H1 (cell line): ENCODE measurements around the gene SCNN1B. TPM values are rescaled to one million over a fixed set of nuclear protein-coding genes. Genes with fewer than 3 reads are reported as not detected.

Experiments
- CTCF ChIA-PET: fragments of 300-600 bp; sonication (Branson Sonifier 250); formaldehyde crosslinking; loops from one replicate; lab custom pipeline; 2021; ENCODE audit not compliant: partially characterized antibody; lab: Charles Lee
- POLR2A ChIA-PET: fragments of 300-600 bp; sonication (Branson Sonifier 250); formaldehyde crosslinking; loops from one replicate; lab custom pipeline; 2021; ENCODE audit warnings: inconsistent platforms; ENCODE audit not compliant: partially characterized antibody; lab: Charles Lee
- DNase-seq, 2 experiments: peaks; one replicate each; pipeline versions ENCODE4 v3.0.0 to v3.0.0-alpha.2; 2010 to 2022; ENCODE audit warnings: low spot score in 2 of 2, low read depth in 1 of 2, mixed read lengths in 1 of 2
- FAIRE-seq: peaks from 2 replicates; lab custom pipeline; 2011; peaks lifted over from hg19 to GRCh38; lab: Jason Lieb, UNC
- H2AFZ ChIP-seq: 2 replicates; pipeline ENCODE4 v1.8.1; 2012; ENCODE audit warnings: low read length, inconsistent platforms
- H2AK5ac ChIP-seq: 2 replicates; pipeline ENCODE4 v1.6.1; 2013; ENCODE audit warnings: low read depth, low read length
- H2BK120ac ChIP-seq: replicated peaks from 2 replicates; pipeline ENCODE3; 2013; ENCODE audit warnings: low read depth, low read length, inconsistent platforms
- H2BK12ac ChIP-seq: 2 replicates; pipeline ENCODE4 v1.6.1; 2013; ENCODE audit warnings: low read depth, low read length
- H2BK15ac ChIP-seq: 2 replicates; pipeline ENCODE4 v1.6.1; 2013; ENCODE audit warnings: low read length
- H2BK20ac ChIP-seq: 2 replicates; pipeline ENCODE4 v1.6.1; 2013; ENCODE audit warnings: low read length
- H2BK5ac ChIP-seq: 2 replicates; pipeline ENCODE4 v1.6.1; 2013; ENCODE audit warnings: low read depth, low read length
- H3K14ac ChIP-seq: 2 replicates; pipeline ENCODE4 v1.6.1; 2013; ENCODE audit warnings: inconsistent platforms; ENCODE audit not compliant: insufficient read length
- H3K18ac ChIP-seq: 2 replicates; pipeline ENCODE4 v1.6.1; 2013; ENCODE audit warnings: low read length; ENCODE audit errors: extremely low read depth
- H3K23ac ChIP-seq: 2 replicates; pipeline ENCODE4 v1.6.1; 2013; ENCODE audit warnings: inconsistent platforms; ENCODE audit not compliant: insufficient read length
- H3K23me2 ChIP-seq: 2 replicates; pipeline ENCODE4 v1.6.1; 2013; ENCODE audit warnings: low read depth, low read length
- H3K27ac ChIP-seq: 2 replicates; pipeline ENCODE4 v1.6.1; 2011; ENCODE audit warnings: low read depth, low read length, inconsistent platforms
- H3K27me3 ChIP-seq, 4 experiments: replicated peaks in 1 of 4; 1 replicate in 1 of 4; 2 replicates in 3 of 4; pipeline versions ENCODE4 v1.6.1 to v1.8.1; 2011 to 2013; ENCODE audit warnings: low read length in 3 of 4, mild to moderate bottlenecking in 3 of 4, inconsistent platforms in 2 of 4, mixed read lengths in 2 of 4, moderate library complexity in 1 of 4; ENCODE audit not compliant: control insufficient read depth in 3 of 4, insufficient read depth in 3 of 4; ENCODE audit errors: extremely low read depth in 1 of 4
- H3K36me3 ChIP-seq, 4 experiments: 2 replicates each; pipeline versions ENCODE4 v1.6.1 to v1.8.1; 2011 to 2013; ENCODE audit warnings: mild to moderate bottlenecking in 4 of 4, low read length in 3 of 4, moderate library complexity in 2 of 4, control low read depth in 1 of 4, inconsistent platforms in 1 of 4; ENCODE audit not compliant: insufficient read depth in 4 of 4, control insufficient read depth in 2 of 4
- H3K4ac ChIP-seq: replicated peaks from 2 replicates; pipeline ENCODE3; 2013; ENCODE audit warnings: low read length, low read depth, mixed read lengths, inconsistent platforms; ENCODE audit not compliant: insufficient read length
- H3K4me1 ChIP-seq, 4 experiments: replicated peaks in 1 of 4; 1 replicate in 1 of 4; 2 replicates in 3 of 4; pipeline versions ENCODE4 v1.6.1 to v1.8.1; 2011 to 2013; ENCODE audit warnings: low read length in 3 of 4, inconsistent platforms in 2 of 4, mixed read lengths in 1 of 4; ENCODE audit not compliant: insufficient read depth in 4 of 4, control insufficient read depth in 3 of 4
- H3K4me2 ChIP-seq, 2 experiments: 2 replicates each; pipeline versions ENCODE4 v1.6.1 to v1.8.1; 2011 to 2013; ENCODE audit warnings: low read depth in 2 of 2, low read length in 2 of 2, control low read depth in 1 of 2, inconsistent platforms in 1 of 2, mild to moderate bottlenecking in 1 of 2; ENCODE audit not compliant: insufficient read depth in 1 of 2
- H3K4me3 ChIP-seq, 4 experiments: fragments of 200-600, 300-600 bp in 1 of 4; sonication (generic), shearing (Covaris generic), sonication (Bioruptor Twin) in 1 of 4; 2 replicates each; pipeline versions ENCODE4 v1.5.1 to v1.8.1; 2011 to 2016; ENCODE audit warnings: low read length in 4 of 4, low read depth in 3 of 4, control low read depth in 2 of 4, inconsistent platforms in 2 of 4, mild to moderate bottlenecking in 2 of 4, mixed read lengths in 1 of 4, moderate library complexity in 1 of 4; ENCODE audit not compliant: insufficient read depth in 2 of 4; ENCODE audit errors: extremely low read depth in 1 of 4
- H3K56ac ChIP-seq: replicated peaks from 2 replicates; pipeline ENCODE3; 2013; ENCODE audit warnings: low read depth, mild to moderate bottlenecking, mixed read lengths, low read length, inconsistent platforms; ENCODE audit not compliant: insufficient read length
- H3K79me1 ChIP-seq: 2 replicates; pipeline ENCODE4 v1.6.1; 2013; ENCODE audit warnings: low read depth, low read length, control low read depth
- H3K79me2 ChIP-seq, 2 experiments: 2 replicates each; pipeline versions ENCODE4 v1.6.1 to v1.8.1; 2012 to 2013; ENCODE audit warnings: low read length in 2 of 2, mild to moderate bottlenecking in 2 of 2, inconsistent platforms in 1 of 2; ENCODE audit not compliant: insufficient read depth in 2 of 2, control insufficient read depth in 1 of 2
- H3K9ac ChIP-seq, 4 experiments: replicated peaks in 1 of 4; 1 replicate in 1 of 4; 2 replicates in 3 of 4; pipeline versions ENCODE4 v1.6.1 to v1.8.1; 2011 to 2013; ENCODE audit warnings: low read depth in 3 of 4, low read length in 3 of 4, control low read depth in 2 of 4, mild to moderate bottlenecking in 2 of 4, moderate library complexity in 2 of 4, inconsistent platforms in 1 of 4; ENCODE audit errors: extremely low read depth in 1 of 4
- H3K9me3 ChIP-seq, 2 experiments: 2 replicates each; pipeline versions ENCODE4 v1.6.1 to v1.8.1; 2012 to 2013; ENCODE audit warnings: mild to moderate bottlenecking in 2 of 2, moderate library complexity in 2 of 2, control low read depth in 1 of 2, inconsistent platforms in 1 of 2, low read depth in 1 of 2, low read length in 1 of 2, mixed read lengths in 1 of 2; ENCODE audit not compliant: insufficient read depth in 2 of 2
- H4K20me1 ChIP-seq, 2 experiments: replicated peaks in 1 of 2; 2 replicates each; pipeline versions ENCODE3 to v1.8.1; 2011 to 2013; ENCODE audit warnings: inconsistent platforms in 2 of 2, low read length in 2 of 2, mild to moderate bottlenecking in 1 of 2; ENCODE audit not compliant: insufficient read depth in 2 of 2, control insufficient read depth in 1 of 2
- H4K5ac ChIP-seq: 2 replicates; pipeline ENCODE4 v1.6.1; 2013; ENCODE audit warnings: low read length, low read depth, mixed read lengths, inconsistent platforms; ENCODE audit not compliant: insufficient read length
- H4K8ac ChIP-seq: 2 replicates; pipeline ENCODE4 v1.8.0; 2013; ENCODE audit warnings: mild to moderate bottlenecking, moderate library complexity, low read length, inconsistent platforms; ENCODE audit not compliant: insufficient read depth; ENCODE audit errors: extremely low read depth
- H4K91ac ChIP-seq: replicated peaks from 2 replicates; pipeline ENCODE3; 2013; ENCODE audit warnings: low read length, mixed read lengths, inconsistent platforms; ENCODE audit not compliant: insufficient read length
- CEBPB ChIP-seq: IDR thresholded peaks from 2 replicates; pipeline ENCODE4 v1.6.1; 2012; ENCODE audit warnings: low read depth, low read length
- FOSL1 ChIP-seq: IDR thresholded peaks from 2 replicates; pipeline ENCODE4 v1.6.1; 2011; ENCODE audit warnings: mild to moderate bottlenecking, low read depth, low read length, moderate library complexity; ENCODE audit not compliant: insufficient read depth
- HDAC6 ChIP-seq: IDR thresholded peaks from one replicate; pipeline ENCODE4 v1.7.1; 2012; ENCODE audit warnings: low read depth, mild to moderate bottlenecking, inconsistent platforms, low read length, moderate library complexity
- JUN ChIP-seq: IDR thresholded peaks from 2 replicates; pipeline ENCODE4 v1.6.1; 2011; ENCODE audit warnings: low read depth, mild to moderate bottlenecking, improper control_type of control experiment, low read length
- JUND ChIP-seq: IDR thresholded peaks from 2 replicates; pipeline ENCODE4 v1.6.1; 2011; ENCODE audit warnings: mild to moderate bottlenecking, improper control_type of control experiment, low read length
- KDM5A ChIP-seq: fragments of 200-600 bp; IDR thresholded peaks from 2 replicates; pipeline ENCODE4 v1.7.1; 2012; ENCODE audit warnings: mild to moderate bottlenecking, low read length, inconsistent platforms, mixed read lengths
- POLR2A ChIP-seq, 2 experiments: IDR thresholded peaks; 1 replicate in 1 of 2; 2 replicates in 1 of 2; pipeline ENCODE4 v1.6.1; 2011; ENCODE audit warnings: low read depth in 2 of 2, low read length in 2 of 2, mild to moderate bottlenecking in 2 of 2; ENCODE audit errors: control extremely low read depth in 1 of 2
- RXRA ChIP-seq: IDR thresholded peaks from 2 replicates; pipeline ENCODE4 v1.6.1; 2011; ENCODE audit warnings: low read depth, mild to moderate bottlenecking, low read length, moderate library complexity; ENCODE audit not compliant: insufficient read depth
- SIRT6 ChIP-seq: IDR thresholded peaks from one replicate; pipeline ENCODE4 v1.7.1; 2012; ENCODE audit warnings: low read length, inconsistent platforms
- SIX5 ChIP-seq: IDR thresholded peaks from 2 replicates; pipeline ENCODE4 v1.6.1; 2011; ENCODE audit warnings: mild to moderate bottlenecking, low read depth, low read length
- SUZ12 ChIP-seq: fragments of 200-600 bp; sonication (generic); IDR thresholded peaks from 2 replicates; pipeline ENCODE4 v1.6.1; 2012; ENCODE audit warnings: mild to moderate bottlenecking, inconsistent platforms, low read length, moderate library complexity, mixed read lengths
- TAF1 ChIP-seq: IDR thresholded peaks from 2 replicates; pipeline ENCODE4 v1.6.1; 2011; ENCODE audit warnings: mild to moderate bottlenecking, low read depth, low read length
- TBP ChIP-seq: IDR thresholded peaks from 2 replicates; pipeline ENCODE4 v1.6.1; 2011; ENCODE audit warnings: low read depth, low read length, improper control_type of control experiment
- TEAD4 ChIP-seq: IDR thresholded peaks from 2 replicates; pipeline ENCODE4 v1.6.1; 2012; ENCODE audit warnings: low read depth, low read length, inconsistent platforms, mixed read lengths
- YY1 ChIP-seq: IDR thresholded peaks from 2 replicates; pipeline ENCODE4 v1.6.1; 2011; ENCODE audit warnings: low read depth, mild to moderate bottlenecking, low read length
- WGBS, 2 experiments: shearing (Covaris generic) in 1 of 2; methylation state at CpG; one replicate each; pipeline versions ENCODE4 v1.1.6 to v1.1.7; 2013 to 2015; ENCODE audit warnings: low lambda C conversion rate in 2 of 2, mixed read lengths in 2 of 2, inconsistent platforms in 1 of 2, low coverage in 1 of 2, missing lambda C conversion rate in 1 of 2; ENCODE audit not compliant: insufficient replicate concordance in 2 of 2, insufficient coverage in 1 of 2, insufficient read length in 1 of 2; ENCODE audit errors: extremely low coverage in 1 of 2, missing lambda C conversion rate in 1 of 2; 5-methylcytosine and 5-hydroxymethylcytosine counted together
- polyA plus RNA-seq, 7 experiments: library from polyadenylated mRNA; depleted of rRNA in 3 of 7; stranded (reverse) in 5 of 7; unstranded in 2 of 7; fragments of >200 nt in 5 of 7; fragments of 200-250 nt in 2 of 7; gene quantifications; 1 replicate in 5 of 7; 2 replicates in 1 of 7; 4 replicates in 1 of 7; pipeline versions ENCODE4 v1.2.1 to v1.2.3, GENCODE V29; 2011 to 2013; ENCODE audit warnings: missing spikeins in 2 of 7, mixed read lengths in 2 of 7
- total RNA-seq: library from RNA; stranded (reverse); fragmentation: NEBNext Ultra II Directional; extraction: Animal tissue kit (Norgen Biotek cat#: 25700); gene quantifications from 2 replicates; pipeline ENCODE4 v1.2.1, GENCODE V29; 2021
- TF ChIP-seq, protein P1 (sequence below): IDR thresholded peaks from 2 replicates; pipeline ENCODE4 v1.6.1; 2012; ENCODE audit warnings: inconsistent platforms

SCNN1B gene
- total and polyA plus RNA-seq, 2 of the 8 experiments (the other 6 are each of a cell fraction or from before 2014, with no cell fraction given), result 0.20 to 0.95 TPM

DNA sequence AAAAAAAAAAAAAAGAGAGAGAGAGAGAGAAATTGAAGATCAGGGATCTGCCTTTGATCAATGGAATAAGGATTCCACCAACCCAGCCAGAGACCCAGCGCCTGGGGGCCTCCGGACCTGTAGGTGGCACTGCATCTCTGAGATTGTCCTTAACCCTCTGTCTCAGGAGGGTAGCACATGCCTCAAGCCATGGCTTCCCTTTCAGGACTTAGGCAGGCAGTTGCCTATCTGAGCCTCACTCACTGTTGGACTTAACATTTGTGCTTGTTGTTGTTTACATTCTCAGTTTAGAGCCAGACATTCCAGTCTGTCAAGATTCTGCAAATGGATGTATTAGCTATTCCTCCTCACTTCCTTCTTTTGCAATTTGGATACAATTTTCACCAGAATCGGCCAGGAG, 5.1 kb upstream of the SCNN1B start:
- Histone ChIP-seq H3K23ac (no peak overlapping the region), H2BK20ac (no peak overlapping the region), H3K9me3 (no peaks in the 10 kb centered on the region), H3K79me1 (no peaks in the 10 kb centered on the region), H4K91ac (peak overlapping the region; percentile 25), H3K4ac (no peak overlapping the region), H3K14ac (no peak overlapping the region), H3K9ac (no peak overlapping the region), H4K5ac (no peak overlapping the region), H2BK5ac (no peak overlapping the region), H3K18ac (no peak overlapping the region), H3K4me2 (no peak overlapping the region), H4K8ac (no peak overlapping the region), H3K23me2 (peaks cover 6% of the 10 kb centered on the region), H2BK120ac (no peak overlapping the region), H2BK12ac (no peak overlapping the region; the same call in 1 of the 2 replicates), H2AFZ (peak overlapping the region; percentile 97), H3K79me2 (no peaks in the 10 kb centered on the region), H3K36me3 (no peaks in the 10 kb centered on the region), H3K27ac (no peak overlapping the region), H3K27me3 (peaks cover 3 to 8% (median 6%) of the 10 kb centered on the region in 4 experiments), H2AK5ac (no peak overlapping the region), H3K56ac (no peak overlapping the region), H2BK15ac (0 out of 2 replicates have a peak overlapping the region, but pooled peaks have one; percentile 6), H3K4me3 (no peak overlapping the region), H3K4me1 (peaks cover 0 to 6% (median 1%) of the 10 kb centered on the region in 4 experiments; a peak in 3 of 7 replicates), H4K20me1 (no peaks in the 10 kb centered on the region)
- POLR2A ChIA-PET, result no interaction called here
- peak in 1 of 2 experiments; percentile 81 for DNase-seq
- 75% methylated on average over 3 of the region's 3 CpGs; no CpG with 5 or more reads in 1 of the 2 experiments for WGBS, 2 experiments
- FAIRE-seq, result peak; percentile 88
- CTCF ChIA-PET, result interaction anchor here (0.7 to 3.9 kb wide), 10 partner anchors 9 to 165 kb away, joined by 3 to 19 read pairs (median 5); no protein-coding TSS in a partner anchor
- no peak for TF ChIP-seq FOSL1
- TF ChIP-seq HDAC6, result no peak
- peak; percentile 85; the same call in 1 of the 2 replicates for TF ChIP-seq YY1
- no peak for TF ChIP-seq TAF1
- TF ChIP-seq POLR2A (IDR thresholded peaks at IDR 0.05; ENCODE audit: control extremely low read depth in 1 of 2, low read depth in 2 of 2, low read length in 2 of 2), result no peak
- TF ChIP-seq, protein P1, sequence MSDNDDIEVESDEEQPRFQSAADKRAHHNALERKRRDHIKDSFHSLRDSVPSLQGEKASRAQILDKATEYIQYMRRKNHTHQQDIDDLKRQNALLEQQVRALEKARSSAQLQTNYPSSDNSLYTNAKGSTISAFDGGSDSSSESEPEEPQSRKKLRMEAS, result peak; percentile 93
- no peak for TF ChIP-seq CEBPB
- no peak for TF ChIP-seq SIX5
- TF ChIP-seq JUND, result no peak
- no peak for TF ChIP-seq TEAD4
- TF ChIP-seq JUN, result no peak
- no peak for TF ChIP-seq SUZ12
- no peak for TF ChIP-seq KDM5A
- no peak for TF ChIP-seq RXRA
- 0 out of 2 replicates have a peak, but pooled peaks have one; percentile 29 for TF ChIP-seq TBP
- no peak for TF ChIP-seq SIRT6
